Hepatocyte (in vitro differentiated cells): ENCODE results near the gene GPR183.

Experiments used
- CTCF ChIP-seq: fragments of 200-600 bp; sonication (generic); IDR thresholded peaks from 2 replicates; pipeline ENCODE4 v1.5.1; 2016; ENCODE audit warnings: antibody characterized with exemption, mild to moderate bottlenecking; ENCODE audit not compliant: poor library complexity
- EZH2 ChIP-seq: fragments of 200-600 bp; sonication (generic); IDR thresholded peaks from 2 replicates; pipeline ENCODE4 v1.6.1; 2016; ENCODE audit warnings: antibody characterized with exemption, mild to moderate bottlenecking, borderline replicate concordance
- EZH2phosphoT487 ChIP-seq: fragments of 200-600 bp; sonication (generic); IDR thresholded peaks from one replicate; pipeline ENCODE4 v1.6.1; 2018; ENCODE audit warnings: antibody characterized with exemption, mild to moderate bottlenecking, low read depth, moderate library complexity; ENCODE audit not compliant: unreplicated experiment, severe bottlenecking

GRCh38 chr13:99256709-99257108, 50.5 kb downstream of the GPR183 start:
- TF ChIP-seq CTCF = no peak
- no peak for TF ChIP-seq EZH2
- TF ChIP-seq EZH2phosphoT487 = no peak
